DND-41 (cell line): ENCODE results near the gene PSMD6.

Experiments
- EZH2 ChIP-seq: IDR thresholded peaks from 3 replicates; pipeline ENCODE4 v1.6.1; 2012; ENCODE audit warnings: borderline replicate concordance, low read depth, mild to moderate bottlenecking, moderate library complexity, low read length, inconsistent platforms; ENCODE audit not compliant: severe bottlenecking
- TF ChIP-seq, protein P1 (sequence below): IDR thresholded peaks from 2 replicates; pipeline ENCODE4 v1.5.1; 2012; ENCODE audit warnings: borderline replicate concordance, low read length, moderate library complexity, mild to moderate bottlenecking; ENCODE audit not compliant: poor library complexity, severe bottlenecking; ENCODE audit errors: extremely low read depth

- TF ChIP-seq, protein P1, sequence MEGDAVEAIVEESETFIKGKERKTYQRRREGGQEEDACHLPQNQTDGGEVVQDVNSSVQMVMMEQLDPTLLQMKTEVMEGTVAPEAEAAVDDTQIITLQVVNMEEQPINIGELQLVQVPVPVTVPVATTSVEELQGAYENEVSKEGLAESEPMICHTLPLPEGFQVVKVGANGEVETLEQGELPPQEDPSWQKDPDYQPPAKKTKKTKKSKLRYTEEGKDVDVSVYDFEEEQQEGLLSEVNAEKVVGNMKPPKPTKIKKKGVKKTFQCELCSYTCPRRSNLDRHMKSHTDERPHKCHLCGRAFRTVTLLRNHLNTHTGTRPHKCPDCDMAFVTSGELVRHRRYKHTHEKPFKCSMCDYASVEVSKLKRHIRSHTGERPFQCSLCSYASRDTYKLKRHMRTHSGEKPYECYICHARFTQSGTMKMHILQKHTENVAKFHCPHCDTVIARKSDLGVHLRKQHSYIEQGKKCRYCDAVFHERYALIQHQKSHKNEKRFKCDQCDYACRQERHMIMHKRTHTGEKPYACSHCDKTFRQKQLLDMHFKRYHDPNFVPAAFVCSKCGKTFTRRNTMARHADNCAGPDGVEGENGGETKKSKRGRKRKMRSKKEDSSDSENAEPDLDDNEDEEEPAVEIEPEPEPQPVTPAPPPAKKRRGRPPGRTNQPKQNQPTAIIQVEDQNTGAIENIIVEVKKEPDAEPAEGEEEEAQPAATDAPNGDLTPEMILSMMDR = no peak
- TF ChIP-seq EZH2 = no peak
These were observed 33.4 kb upstream of the PSMD6 start for GRCh38 chr3:64056606-64057180.
